ENCODE measurements around the gene TNS4. TPM values are rescaled to one million over a fixed set of nuclear protein-coding genes. Genes with fewer than 3 reads are reported as not detected.

TNS4 gene
- polyA plus RNA-seq, 1 donor from 2014 or later, result not detected

DNA sequence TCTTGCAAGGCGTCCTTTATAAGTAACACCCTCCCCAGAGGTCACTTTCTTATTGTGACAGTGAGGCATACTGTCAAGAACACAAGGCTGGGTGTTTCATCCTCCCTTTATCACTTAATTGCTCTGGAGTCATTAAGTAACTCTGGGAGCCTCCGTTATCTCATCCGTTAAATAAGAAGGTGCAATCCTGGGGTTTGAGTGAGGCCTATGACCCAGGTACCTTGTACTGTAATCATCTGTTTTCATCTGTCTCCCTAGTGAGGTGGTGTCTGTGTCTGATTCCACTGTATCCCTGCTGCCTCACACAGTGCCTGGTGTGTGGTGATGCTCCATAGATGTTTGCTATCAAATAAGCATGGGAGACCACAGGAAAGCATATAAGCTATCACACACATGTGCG is 17.7 kb downstream of the TNS4 start:
- Mint-ChIP-seq H3K4me1 (peaks cover 16 to 26% (median 21%) of the 10 kb centered on the region in 3 donors), H3K4me3 (peak overlapping the region in 1 of 4 donors; percentile 69)

DNA sequence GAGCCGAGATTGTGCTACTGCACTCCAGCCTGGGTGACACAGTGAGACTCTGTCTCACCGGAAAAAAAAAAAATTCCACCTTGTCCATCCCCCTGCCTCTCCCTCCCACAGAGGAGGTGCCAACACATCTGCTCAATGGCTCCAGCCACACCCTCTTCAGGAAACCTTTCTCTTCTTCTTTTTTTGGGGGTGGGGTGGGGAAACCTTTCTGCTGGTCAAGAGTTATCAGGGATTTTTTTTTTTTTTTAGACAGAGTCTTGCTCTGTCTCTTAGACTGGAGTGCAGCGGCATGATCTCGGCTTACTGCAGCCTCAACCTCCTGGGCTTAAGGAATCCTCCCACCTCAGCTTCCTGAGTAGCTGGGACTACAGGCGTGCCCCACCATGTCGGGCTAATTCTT is 18.7 kb downstream of the TNS4 start:
- Mint-ChIP-seq H3K4me1 (peaks cover 16 to 26% (median 21%) of the 10 kb centered on the region in 3 donors), H3K9me3 (no peaks in the 10 kb centered on the region), H3K4me3 (peak overlapping the region in 1 of 4 donors; percentile 9), H3K27ac (no peak overlapping the region), H3K27me3 (peaks cover 3% of the 10 kb centered on the region), H3K36me3 (no peaks in the 10 kb centered on the region)

More for the DNA sequence above, 17.7 kb downstream of the TNS4 start:
- Mint-ChIP-seq H3K9me3 (no peaks in the 10 kb centered on the region), H3K27ac (peak overlapping the region in 1 of 3 donors; percentile 82), H3K27me3 (peaks cover 3% of the 10 kb centered on the region), H3K36me3 (no peaks in the 10 kb centered on the region)

DNA sequence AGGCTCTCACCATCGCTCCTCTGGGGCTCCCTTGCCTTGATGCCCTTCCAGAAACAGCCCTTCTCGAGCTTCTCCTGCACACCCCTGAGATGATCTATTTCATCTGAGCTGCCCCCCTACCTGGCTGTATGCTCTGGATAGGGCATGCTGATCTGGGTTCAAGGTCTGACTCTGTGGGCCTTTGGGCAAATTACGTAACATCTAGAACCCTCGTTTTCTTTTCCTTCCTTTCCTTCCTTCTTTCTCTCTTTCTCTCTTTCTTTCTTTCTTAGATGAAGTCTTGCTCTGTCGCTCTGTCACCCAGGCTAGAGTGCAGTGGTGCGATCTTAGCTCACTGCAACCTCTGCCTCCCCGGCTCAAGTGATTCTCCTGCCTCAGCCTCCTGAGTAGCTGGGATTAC is 20.3 kb downstream of the TNS4 start:
- peak overlapping the region; percentile 83 to 93 (median 84) for H3K27ac Mint-ChIP-seq
- no peaks in the 10 kb centered on the region for H3K9me3 Mint-ChIP-seq
- peak overlapping the region in 3 of 4 donors; percentile 34 to 88 (median 87) for H3K4me3 Mint-ChIP-seq
- no peaks in the 10 kb centered on the region for H3K27me3 Mint-ChIP-seq
- no peaks in the 10 kb centered on the region for H3K36me3 Mint-ChIP-seq
- peaks cover 16 to 26% (median 21%) of the 10 kb centered on the region in 3 donors for H3K4me1 Mint-ChIP-seq

DNA sequence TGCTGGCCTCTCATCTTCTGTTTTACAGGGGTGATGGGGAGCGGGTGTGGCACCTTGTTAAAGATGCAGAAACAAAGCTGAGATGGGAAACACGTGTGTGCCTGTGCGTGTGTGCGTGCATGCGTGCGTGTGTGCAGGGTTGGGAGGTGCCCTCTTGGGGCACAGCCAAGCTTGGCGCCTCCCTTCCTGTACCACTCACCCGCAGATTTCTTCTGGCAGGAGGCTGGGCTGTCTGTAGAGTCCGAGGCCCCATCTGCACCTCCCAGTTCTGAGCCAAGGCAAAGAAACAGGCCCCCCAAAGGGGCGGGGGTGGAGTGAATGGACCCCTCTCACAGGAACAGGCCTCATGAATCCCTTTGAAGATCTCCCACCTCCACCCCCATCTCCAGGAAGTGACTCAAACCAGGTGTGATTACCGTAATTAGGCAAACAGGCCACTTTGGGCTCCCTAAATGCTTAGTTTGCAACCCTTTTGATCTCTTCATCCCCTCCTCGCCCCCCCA is 20.9 kb downstream of the TNS4 start:
- Mint-ChIP-seq H3K36me3 (no peaks in the 10 kb centered on the region), H3K27ac (peak overlapping the region; percentile 83 to 93 (median 84)), H3K4me1 (peaks cover 16 to 26% (median 21%) of the 10 kb centered on the region in 3 donors), H3K4me3 (peak overlapping the region; percentile 16 to 88 (median 60)), H3K27me3 (no peaks in the 10 kb centered on the region), H3K9me3 (no peaks in the 10 kb centered on the region)

DNA sequence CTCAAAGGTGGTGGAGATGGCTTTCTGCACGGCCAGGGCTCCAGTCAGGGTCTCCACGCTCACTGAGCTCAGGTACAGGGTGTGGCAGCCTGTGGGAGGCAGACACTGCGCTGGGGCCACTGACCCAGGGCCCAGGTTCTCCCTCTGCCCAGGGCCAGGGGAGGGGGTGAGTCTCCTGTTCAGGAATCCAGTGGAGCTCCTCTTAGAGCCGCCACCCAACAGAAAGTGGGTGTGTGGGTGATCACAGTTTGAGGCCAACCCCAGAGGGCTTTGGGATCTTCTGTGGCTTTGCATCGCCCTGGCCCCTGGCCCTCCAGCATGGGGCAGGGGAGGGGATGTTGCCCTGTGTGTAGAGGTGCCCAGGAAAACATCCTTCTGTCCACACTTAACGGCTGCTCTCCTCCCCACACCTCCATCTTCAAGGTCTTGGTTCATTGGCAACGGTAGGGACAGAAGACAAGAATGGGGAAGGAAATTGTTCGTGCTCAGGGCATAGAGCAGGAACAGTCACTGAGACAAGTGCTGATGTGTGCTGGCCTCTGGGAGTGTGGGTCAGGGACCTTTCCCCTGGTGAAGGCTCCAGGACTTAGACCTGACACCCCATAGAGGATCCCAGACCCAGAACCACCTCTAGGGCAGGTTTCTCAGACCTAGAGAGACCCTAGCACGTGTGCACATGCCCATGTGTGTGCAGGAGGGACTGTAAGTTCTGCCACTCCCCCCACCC is 21.5 kb downstream of the TNS4 start:
- H3K36me3 Mint-ChIP-seq, result no peaks in the 10 kb centered on the region
- peaks cover 16 to 26% (median 21%) of the 10 kb centered on the region in 3 donors for H3K4me1 Mint-ChIP-seq
- peak overlapping the region; percentile 34 to 82 (median 54) for H3K4me3 Mint-ChIP-seq
- no peaks in the 10 kb centered on the region for H3K27me3 Mint-ChIP-seq
- H3K9me3 Mint-ChIP-seq, result no peaks in the 10 kb centered on the region
- H3K27ac Mint-ChIP-seq, result peak overlapping the region; percentile 83 to 93 (median 84)

DNA sequence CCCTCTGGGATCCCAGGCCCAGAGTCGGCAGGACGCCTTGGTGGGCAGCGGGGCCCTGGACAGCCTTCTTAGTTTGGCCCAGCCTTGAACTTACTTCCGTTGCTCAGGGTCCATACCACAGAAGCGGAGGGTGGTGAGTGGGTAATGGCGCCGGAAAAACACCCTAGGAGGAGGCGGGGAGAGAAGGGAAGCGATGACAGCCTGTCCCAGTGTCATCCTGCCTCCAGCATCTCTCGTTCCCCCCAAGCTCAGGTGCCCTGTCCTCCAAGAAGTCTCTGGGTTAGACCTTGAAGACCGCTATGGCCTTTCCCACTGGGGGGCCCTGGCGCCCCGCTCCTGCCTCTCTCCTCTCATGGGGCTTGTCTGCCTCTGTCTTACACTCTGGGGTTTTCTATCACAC is 22.9 kb downstream of the TNS4 start:
- Mint-ChIP-seq H3K4me1 (peaks cover 16 to 22% (median 21%) of the 10 kb centered on the region in 3 donors), H3K36me3 (no peaks in the 10 kb centered on the region), H3K4me3 (peak overlapping the region in 1 of 4 donors; percentile 72), H3K27ac (peak overlapping the region in 2 of 3 donors; percentile 27 to 89), H3K9me3 (no peaks in the 10 kb centered on the region), H3K27me3 (no peaks in the 10 kb centered on the region)

DNA sequence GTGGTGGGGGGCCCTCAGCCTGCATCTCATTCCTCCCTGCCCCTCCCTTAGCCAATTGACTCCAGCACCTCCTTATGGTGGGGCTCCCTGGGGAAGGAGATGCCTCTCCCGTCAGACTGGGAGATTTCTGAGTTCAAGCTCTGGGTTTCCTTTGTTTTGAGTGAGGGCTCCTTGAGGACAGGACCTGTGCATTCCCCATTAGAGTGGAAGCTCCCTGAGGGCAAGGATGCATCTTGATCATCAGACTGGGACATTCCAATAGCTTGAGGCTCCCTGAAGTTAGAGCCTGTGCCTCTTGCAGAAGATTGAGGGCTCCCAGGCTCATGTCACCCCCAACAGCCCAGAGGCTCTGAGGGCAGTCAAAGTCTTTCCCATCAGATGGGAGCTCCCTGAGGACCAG is 23.6 kb downstream of the TNS4 start:
- peaks cover 16 to 21% (median 21%) of the 10 kb centered on the region in 3 donors for H3K4me1 Mint-ChIP-seq
- H3K36me3 Mint-ChIP-seq, result no peaks in the 10 kb centered on the region
- H3K27me3 Mint-ChIP-seq, result no peaks in the 10 kb centered on the region
- no peak overlapping the region for H3K4me3 Mint-ChIP-seq
- no peaks in the 10 kb centered on the region for H3K9me3 Mint-ChIP-seq
- no peak overlapping the region for H3K27ac Mint-ChIP-seq

DNA sequence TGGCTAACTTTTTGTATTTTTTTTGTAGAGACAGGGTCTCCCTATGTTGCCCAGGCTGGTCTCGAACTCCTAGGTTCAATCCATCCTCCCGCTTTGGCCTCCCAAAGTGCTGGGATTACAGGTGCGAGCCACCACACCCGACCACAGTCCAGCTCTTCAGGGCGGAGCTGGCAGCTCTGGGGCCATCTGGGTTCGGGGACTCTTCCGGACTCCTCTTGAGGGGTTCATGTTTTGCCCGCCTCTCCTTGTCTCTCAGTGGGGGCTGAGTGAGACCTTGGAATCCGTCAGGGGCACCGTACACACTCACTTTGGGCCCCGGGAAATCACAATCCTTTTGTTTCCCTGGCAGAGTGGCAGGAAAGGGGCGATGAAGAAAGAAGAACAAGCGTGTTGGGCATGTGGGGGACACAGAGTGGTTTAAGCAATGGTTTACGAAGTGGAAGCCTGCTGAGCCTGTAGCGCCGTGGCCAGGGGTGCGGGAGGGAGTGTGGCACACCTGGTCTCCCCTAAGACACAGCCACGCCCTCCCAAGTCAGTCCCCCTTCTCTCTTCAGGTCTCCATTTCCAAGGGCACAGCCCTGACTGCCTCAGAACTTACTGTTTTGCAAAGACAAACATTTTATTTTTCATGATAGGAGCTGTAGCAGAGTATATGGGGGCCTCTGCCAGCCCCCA is 26.1 kb downstream of the TNS4 start:
- Mint-ChIP-seq H3K9me3 (no peaks in the 10 kb centered on the region), H3K36me3 (no peaks in the 10 kb centered on the region), H3K27ac (peak overlapping the region in 2 of 3 donors; percentile 21 to 91), H3K4me3 (peak overlapping the region in 1 of 4 donors; percentile 33), H3K27me3 (no peaks in the 10 kb centered on the region), H3K4me1 (peaks cover 3 to 6% (median 6%) of the 10 kb centered on the region in 3 donors)

DNA sequence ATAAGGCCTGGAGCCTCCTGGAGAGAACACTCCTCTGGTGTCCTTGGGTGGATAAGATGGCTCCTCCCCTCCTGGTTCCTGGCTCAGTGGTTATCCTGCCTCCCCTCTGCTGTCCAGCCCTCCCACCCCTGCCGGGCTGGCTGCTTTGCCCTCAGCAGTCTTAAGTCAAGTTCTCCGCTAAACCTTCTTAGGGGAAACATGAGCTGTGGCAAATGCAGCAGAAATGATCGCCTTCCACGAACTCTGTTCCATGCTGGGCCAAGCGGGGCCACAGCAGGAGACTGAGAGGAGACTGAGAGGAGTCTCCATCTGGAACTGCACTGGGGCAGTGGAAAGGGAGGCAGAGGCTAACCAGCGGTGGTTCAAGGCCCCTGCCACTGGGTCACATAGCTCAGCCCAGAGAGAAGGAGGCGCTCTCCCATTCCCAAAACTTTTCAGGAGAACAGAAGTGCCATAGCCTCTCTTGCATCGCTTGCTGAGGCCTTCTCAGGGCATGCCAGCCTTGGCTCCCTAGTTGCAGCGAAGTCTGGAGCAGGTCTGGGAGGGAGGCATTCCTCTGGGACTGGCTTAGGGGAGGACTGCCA is 26.9 kb downstream of the TNS4 start:
- Mint-ChIP-seq H3K4me1 (no peaks in the 10 kb centered on the region), H3K36me3 (no peaks in the 10 kb centered on the region), H3K27me3 (peaks cover 2% of the 10 kb centered on the region), H3K4me3 (no peak overlapping the region), H3K27ac (peak overlapping the region in 1 of 3 donors; percentile 91), H3K9me3 (no peaks in the 10 kb centered on the region)

DNA sequence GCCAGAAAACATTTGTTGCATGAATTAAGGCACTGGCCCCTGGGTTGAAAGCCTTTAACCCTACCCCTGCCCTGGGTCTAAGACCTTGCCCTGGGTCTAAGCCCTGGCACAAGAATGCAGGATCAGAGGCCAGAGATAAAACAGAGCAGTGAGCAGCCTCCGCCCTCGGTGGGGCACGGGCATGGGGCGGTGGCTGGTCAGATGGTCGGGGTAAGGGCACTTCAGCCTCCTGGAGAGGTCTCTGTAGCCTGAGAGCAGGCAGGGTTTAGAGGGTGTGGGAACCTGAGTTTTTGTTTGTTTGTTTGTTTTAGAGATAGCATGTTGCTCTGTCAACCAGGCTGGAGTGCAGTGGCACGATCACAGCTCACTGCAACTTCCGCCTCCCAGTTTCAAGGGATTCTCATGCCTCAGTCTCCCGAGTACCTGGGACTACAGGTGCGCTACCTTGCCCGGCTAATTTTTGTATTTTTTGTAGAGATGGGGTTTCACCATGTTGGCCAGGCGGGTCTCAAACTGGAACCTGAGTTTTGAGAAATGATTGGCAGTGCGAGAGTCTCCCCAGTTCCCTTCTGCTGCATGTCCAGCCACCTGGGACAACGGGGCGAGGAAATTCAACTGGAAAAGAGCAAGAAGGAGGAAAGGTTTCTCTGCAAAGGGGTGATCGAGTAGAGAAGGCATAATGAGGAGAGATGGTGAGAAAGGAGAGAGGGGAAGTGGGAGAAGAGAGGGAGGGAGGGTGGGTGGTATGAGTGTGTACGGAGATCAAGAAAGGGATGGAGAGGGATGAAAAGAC is 27.7 kb downstream of the TNS4 start:
- Mint-ChIP-seq H3K36me3 (no peaks in the 10 kb centered on the region), H3K4me3 (no peak overlapping the region), H3K9me3 (no peaks in the 10 kb centered on the region), H3K27ac (peak overlapping the region in 1 of 3 donors; percentile 5), H3K4me1 (no peaks in the 10 kb centered on the region), H3K27me3 (peaks cover 2% of the 10 kb centered on the region)

DNA sequence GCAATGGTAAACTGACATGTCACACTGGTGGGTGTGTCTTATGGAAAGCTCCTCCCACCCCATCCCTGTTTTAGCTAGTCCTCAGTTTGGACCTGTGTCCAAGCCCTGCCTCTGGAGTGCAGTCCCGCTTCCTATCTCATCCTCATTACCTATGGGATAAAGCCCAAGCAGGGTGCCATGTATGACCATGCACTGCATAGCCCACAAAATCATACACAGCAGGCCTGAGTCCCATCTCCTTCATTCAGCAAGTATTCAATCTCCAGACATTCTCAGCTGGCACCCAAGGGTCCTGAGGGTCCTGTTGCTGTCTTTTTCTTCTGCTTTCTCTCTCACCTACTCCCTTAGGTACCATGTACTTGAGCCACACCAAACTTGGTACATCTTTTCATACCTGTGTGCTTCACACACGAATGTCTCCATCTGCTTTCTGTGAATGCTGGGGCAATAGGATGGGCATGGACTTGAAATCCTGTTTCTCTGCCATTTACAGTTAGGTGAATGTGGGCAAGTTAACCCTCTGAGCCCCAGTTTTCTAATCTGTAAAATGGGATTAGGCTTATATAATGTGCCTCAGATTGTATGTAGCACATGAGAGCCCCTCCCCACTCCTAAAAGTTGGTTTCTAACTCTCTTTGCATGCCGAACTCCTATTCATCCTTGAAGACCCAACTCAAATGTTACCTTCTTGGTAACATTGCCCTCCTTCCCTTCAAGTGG is 28.5 kb downstream of the TNS4 start:
- H3K9me3 Mint-ChIP-seq, result no peaks in the 10 kb centered on the region
- H3K36me3 Mint-ChIP-seq, result no peaks in the 10 kb centered on the region
- no peaks in the 10 kb centered on the region for H3K4me1 Mint-ChIP-seq
- H3K27me3 Mint-ChIP-seq, result peaks cover 2% of the 10 kb centered on the region
- H3K27ac Mint-ChIP-seq, result peak overlapping the region in 1 of 3 donors; percentile 73
- no peak overlapping the region for H3K4me3 Mint-ChIP-seq

DNA sequence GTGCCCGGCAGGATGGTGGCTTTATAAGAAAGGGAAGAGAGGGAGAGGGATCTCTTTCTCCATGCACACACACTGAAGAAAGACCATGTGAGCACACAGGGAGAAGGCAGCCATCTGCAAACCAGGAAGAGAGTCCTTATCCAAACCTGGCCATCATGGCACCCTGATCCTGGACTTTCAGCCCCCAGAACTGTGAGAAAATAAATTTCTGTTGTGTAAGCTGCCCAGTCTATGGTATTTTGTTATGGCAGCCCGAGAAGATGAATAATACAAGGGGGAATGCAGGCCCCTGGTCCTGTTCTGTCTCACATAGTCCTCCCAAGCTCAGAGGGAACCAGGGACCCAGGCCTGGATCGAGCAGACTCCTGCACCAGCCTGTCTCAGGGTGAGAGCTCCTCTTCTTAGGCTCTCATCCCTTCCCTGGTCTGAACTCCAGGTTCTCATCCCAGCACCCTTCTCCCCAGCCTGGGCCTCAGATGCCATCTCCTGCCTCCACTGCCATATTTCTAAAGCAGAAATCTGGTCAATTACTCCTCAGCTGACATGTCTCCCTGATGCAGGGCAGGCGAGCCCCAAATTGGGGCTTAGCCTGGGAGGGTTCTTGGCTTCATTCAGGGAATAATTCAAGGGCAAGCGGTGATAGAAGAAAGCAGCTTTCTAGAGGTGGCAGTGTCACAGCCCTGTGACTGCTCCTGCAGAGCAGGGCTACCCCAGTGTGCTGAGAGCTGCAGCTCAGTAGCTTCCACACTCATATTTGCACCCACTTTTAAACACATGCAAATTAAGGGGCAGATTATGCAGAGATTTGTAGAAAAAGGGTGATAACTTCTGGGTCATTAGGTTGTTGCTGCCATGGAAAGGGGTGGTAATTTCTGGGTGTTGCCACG is 29.3 kb downstream of the TNS4 start:
- H3K36me3 Mint-ChIP-seq, result no peaks in the 10 kb centered on the region
- H3K9me3 Mint-ChIP-seq, result no peaks in the 10 kb centered on the region
- no peak overlapping the region for H3K4me3 Mint-ChIP-seq
- peaks cover 2% of the 10 kb centered on the region for H3K27me3 Mint-ChIP-seq
- no peaks in the 10 kb centered on the region for H3K4me1 Mint-ChIP-seq
- peak overlapping the region in 1 of 3 donors; percentile 73 for H3K27ac Mint-ChIP-seq
